Stimulated activated CD4-positive, alpha-beta T cell treated with anti-CD3 and anti-CD28 coated beads, TNF-alpha, amount 100 ng/mL, for 24 hours (primary cell): ENCODE data around the gene IGFLR1.
"Not testable (repeated sequence)": the region's sequence is repeated elsewhere in the genome, so short reads cannot be mapped to it uniquely, and the experiment has no call there.

Experiments used
- DNase-seq, 3 experiments: peaks; one replicate each; pipeline ENCODE4 v3.0.0-alpha.2; 2020; ENCODE audit warnings: low read depth in 3 of 3

IGFLR1 gene

GRCh38 chr19:35777086-35777841, 35.0 kb upstream of the IGFLR1 start:
- DNase-seq = no peak

- DNase-seq = no peak
Observed at GRCh38 chr19:35776102-35776788, 34.0 kb upstream of the IGFLR1 start.

GRCh38 chr19:35775298-35776101, 33.2 kb upstream of the IGFLR1 start, which contains the start of gene ARHGAP33:
Gene ARHGAP33 (plus strand): TSS chr19:35775564. CDS start chr19:35775659, 95 bp downstream.
- DNase-seq = peak; percentile 97 to 100 (median 98)

GRCh38 chr19:35775046-35775297, 32.7 kb upstream of the IGFLR1 start:
- DNase-seq = no peak

GRCh38 chr19:35774274-35775045, 32.2 kb upstream of the IGFLR1 start:
- no peak for DNase-seq

GRCh38 chr19:35773020-35773806, 31.0 kb upstream of the IGFLR1 start:
- DNase-seq = no peak

- not testable (repeated sequence) for DNase-seq
Observed at GRCh38 chr19:35772362-35772761, 30.1 kb upstream of the IGFLR1 start.

- no peak for DNase-seq
Observed at GRCh38 chr19:35768082-35768421, 25.8 kb upstream of the IGFLR1 start.

- no peak for DNase-seq
Observed at GRCh38 chr19:35767288-35768081, 25.2 kb upstream of the IGFLR1 start.

- no peak for DNase-seq
Observed at GRCh38 chr19:35766571-35767104, 24.4 kb upstream of the IGFLR1 start.

GRCh38 chr19:35764432-35765315, 22.4 kb upstream of the IGFLR1 start:
- DNase-seq = no peak

GRCh38 chr19:35760711-35761349, 18.6 kb upstream of the IGFLR1 start:
- DNase-seq = no peak

GRCh38 chr19:35759697-35760096, 17.4 kb upstream of the IGFLR1 start:
- DNase-seq = no peak

GRCh38 chr19:35757749-35758608, 15.7 kb upstream of the IGFLR1 start, which contains the start of gene PROSER3:
Gene PROSER3 (plus strand): TSS chr19:35758176. CDS start chr19:35758216, 40 bp downstream.
- peak; percentile 97 to 99 (median 97) for DNase-seq

GRCh38 chr19:35757231-35757748, 15.0 kb upstream of the IGFLR1 start:
- DNase-seq = peak in 1 of 3 experiments; percentile 28

- no peak for DNase-seq
Observed at GRCh38 chr19:35756377-35757230, 14.4 kb upstream of the IGFLR1 start, which contains the start of gene HSPB6. Gene HSPB6 (minus strand): TSS chr19:35757029. CDS start chr19:35757008, 21 bp downstream.
